Mucosa of descending colon (tissue), 3 donors: ENCODE data around the gene HAUS1. TPM values are rescaled to one million over a fixed set of nuclear protein-coding genes. Genes with fewer than 3 reads are reported as not detected.

Experiments used
- ATAC-seq: fragments of 200-7000 bp; cut with Tn5 transposase; one replicate; pipeline ENCODE4 v1.9.1; 2020; ENCODE audit warnings: mild to moderate bottlenecking, moderate library complexity
- DNase-seq, 3 donors: peaks; one replicate each; pipeline ENCODE4 v3.0.0-alpha.2; 2020
- H3K36me3 ChIP-seq: fragments of 200-600 bp; one replicate; pipeline ENCODE4 v1.8.0; 2021; ENCODE audit warnings: low read depth, mild to moderate bottlenecking
- H3K4me1 ChIP-seq: fragments of 200-600 bp; one replicate; pipeline ENCODE4 v1.8.0; 2021; ENCODE audit warnings: low read depth, mild to moderate bottlenecking
- H3K4me3 ChIP-seq: fragments of 200-600 bp; one replicate; pipeline ENCODE4 v1.8.0; 2021; ENCODE audit warnings: mild to moderate bottlenecking
- H3K9me3 ChIP-seq: fragments of 200-600 bp; one replicate; pipeline ENCODE4 v1.8.0; 2021; ENCODE audit warnings: mild to moderate bottlenecking
- intact Hi-C, 2 donors: fragments of 100-400 bp; cut with DNase I in 1 of 2; cut with micrococcal nuclease in 1 of 2; formaldehyde crosslinking; loops; one replicate each; pipeline versions ENCODE4 v1.11.0 to v1.11.1; 2022; cut with DNase I, micrococcal nuclease
- long read RNA-seq, 2 donors: library from polyadenylated mRNA; unstranded; transcript quantifications; one replicate each; pipeline ENCODE4 v2.0.0, GENCODE V29; 2019 to 2021
- total RNA-seq, 3 donors: library from RNA; stranded (reverse); fragmentation: NEBNext Ultra II Directional in 2 of 3; extraction: Animal tissue kit (Norgen Biotek cat#: 25700) in 2 of 3; gene quantifications; one replicate each; pipeline versions ENCODE4 v1.2.1 to v1.2.4, GENCODE V29; 2021 to 2023
- TF ChIP-seq, protein P1 (sequence below): fragments of 200-600 bp; IDR thresholded peaks from one replicate; pipeline ENCODE4 v1.8.0; 2022; ENCODE audit warnings: antibody characterized with exemption, mild to moderate bottlenecking
- donor health status: DM: no; HTN: no; CAD: no; lungs with moderate emphysema.
- donor health status: DM: no; HTN: no; CAD: no.
- donor health status: DM: no; HTN: yes; CAD: no.

Gene HAUS1, protein sequence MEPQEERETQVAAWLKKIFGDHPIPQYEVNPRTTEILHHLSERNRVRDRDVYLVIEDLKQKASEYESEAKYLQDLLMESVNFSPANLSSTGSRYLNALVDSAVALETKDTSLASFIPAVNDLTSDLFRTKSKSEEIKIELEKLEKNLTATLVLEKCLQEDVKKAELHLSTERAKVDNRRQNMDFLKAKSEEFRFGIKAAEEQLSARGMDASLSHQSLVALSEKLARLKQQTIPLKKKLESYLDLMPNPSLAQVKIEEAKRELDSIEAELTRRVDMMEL
- total RNA-seq: 10 to 100 TPM in 2 of 3 donors, 1 to 10 TPM in 1; 8.2 to 26.2 (median 18.4) TPM
- long read RNA-seq, donor 1, transcript HAUS1-201 (9 exons, 1,125 nt): major isoform, 6 of 10 reads
- long read RNA-seq, donor 1, partial matches to known transcripts: 0 of 10 reads
- long read RNA-seq, donor 1, other reads (novel, unspliced or antisense): 3 of 10 reads
- long read RNA-seq, donor 2, transcript HAUS1-201 (9 exons, 1,125 nt): major isoform, 14 of 23 reads
- long read RNA-seq, donor 2, partial matches to known transcripts: 4 of 23 reads
- long read RNA-seq, donor 2, other reads (novel, unspliced or antisense): 3 of 23 reads

DNA sequence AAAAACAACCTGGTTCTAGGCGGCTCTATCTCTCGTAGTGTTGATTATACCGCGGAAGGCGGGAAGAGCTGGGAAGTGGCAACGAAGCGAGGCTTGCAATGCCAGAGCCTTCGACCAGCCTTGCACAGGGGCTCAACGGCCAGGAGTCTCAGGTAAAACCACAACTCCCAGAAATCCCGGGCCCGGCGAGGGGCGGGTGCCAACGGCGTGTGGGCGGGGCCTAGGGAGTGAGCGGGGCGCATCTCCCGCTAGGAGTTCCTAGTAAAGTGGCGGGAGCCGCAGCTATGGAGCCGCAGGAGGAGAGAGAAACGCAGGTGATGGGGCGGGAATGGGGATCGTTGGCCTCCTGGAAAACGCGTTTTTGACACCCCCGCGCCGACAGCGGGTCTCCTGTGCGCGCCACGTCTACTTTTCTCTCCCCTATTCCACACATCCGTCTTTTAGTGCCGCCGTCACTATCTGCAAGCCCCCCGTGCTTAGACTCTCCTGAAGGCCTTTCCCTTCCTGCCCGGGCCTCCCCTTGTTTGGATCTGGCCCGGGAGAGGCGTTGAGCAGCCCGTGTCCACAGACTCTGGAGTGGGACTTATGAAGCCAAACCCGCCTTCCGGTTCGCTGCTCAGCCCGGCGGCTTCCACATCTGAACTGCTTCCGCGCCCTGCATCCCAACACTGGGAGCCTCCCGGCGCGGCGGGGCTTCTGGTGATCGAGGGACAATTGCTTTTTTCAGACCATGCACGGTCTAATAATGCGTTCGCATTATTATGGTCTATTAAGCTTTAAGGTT, at the start of gene HAUS1:
HAUS1 (plus strand) TSS at position 258 of the 784 bp plus-strand sequence; CDS start at position 285, 27 bp downstream.
- ATAC-seq: peak; percentile 99
- H3K4me1 ChIP-seq: peaks cover 4% of the 10 kb centered on the region

DNA sequence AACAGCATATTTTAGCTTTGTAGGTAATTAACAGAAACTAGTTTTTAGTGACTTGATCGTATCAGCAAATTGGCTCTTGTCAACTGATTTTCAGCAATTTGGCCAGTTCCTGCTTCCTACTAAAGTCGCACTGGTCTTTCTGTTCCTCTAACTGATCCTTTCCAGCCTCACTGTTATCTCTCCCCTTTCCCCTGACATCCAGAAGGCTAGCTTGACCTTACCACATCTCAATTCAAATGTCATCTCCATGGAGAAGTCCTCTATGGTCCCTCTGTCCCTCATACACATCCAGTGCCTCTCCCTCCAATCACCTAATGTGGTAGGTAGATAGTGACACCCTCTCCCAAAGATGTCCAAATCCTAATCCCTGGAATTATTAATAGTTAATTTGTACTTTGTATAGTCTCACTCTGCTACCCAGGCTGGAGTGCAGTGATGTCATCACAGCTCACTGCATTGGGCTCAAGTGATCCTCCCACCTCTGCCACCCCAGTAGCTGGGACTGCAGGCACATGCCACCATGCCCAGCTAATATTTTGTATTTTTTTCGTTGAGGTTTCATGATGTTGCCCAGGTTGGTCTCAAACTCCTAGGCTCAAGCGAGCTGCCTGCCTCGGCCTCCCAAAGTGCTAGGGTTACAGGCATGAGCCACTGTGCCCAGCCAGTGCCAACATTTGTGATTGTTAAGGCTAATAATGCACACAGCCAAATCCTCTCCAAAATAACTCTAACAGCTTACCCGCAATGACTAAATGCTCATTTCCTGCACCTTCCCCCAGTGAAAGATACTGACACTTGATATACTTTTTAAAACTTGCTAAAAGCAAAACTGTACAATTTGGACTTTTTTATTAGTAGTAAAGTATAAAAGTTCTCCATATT, 49.0 kb upstream of the HAUS1 start:
- DNase-seq (no peak), ATAC-seq (no peak)
- TF ChIP-seq, protein P1, sequence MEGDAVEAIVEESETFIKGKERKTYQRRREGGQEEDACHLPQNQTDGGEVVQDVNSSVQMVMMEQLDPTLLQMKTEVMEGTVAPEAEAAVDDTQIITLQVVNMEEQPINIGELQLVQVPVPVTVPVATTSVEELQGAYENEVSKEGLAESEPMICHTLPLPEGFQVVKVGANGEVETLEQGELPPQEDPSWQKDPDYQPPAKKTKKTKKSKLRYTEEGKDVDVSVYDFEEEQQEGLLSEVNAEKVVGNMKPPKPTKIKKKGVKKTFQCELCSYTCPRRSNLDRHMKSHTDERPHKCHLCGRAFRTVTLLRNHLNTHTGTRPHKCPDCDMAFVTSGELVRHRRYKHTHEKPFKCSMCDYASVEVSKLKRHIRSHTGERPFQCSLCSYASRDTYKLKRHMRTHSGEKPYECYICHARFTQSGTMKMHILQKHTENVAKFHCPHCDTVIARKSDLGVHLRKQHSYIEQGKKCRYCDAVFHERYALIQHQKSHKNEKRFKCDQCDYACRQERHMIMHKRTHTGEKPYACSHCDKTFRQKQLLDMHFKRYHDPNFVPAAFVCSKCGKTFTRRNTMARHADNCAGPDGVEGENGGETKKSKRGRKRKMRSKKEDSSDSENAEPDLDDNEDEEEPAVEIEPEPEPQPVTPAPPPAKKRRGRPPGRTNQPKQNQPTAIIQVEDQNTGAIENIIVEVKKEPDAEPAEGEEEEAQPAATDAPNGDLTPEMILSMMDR: no peak
- Histone ChIP-seq H3K36me3 (no peaks in the 10 kb centered on the region), H3K4me3 (no peak overlapping the region), H3K9me3 (no peaks in the 10 kb centered on the region), H3K4me1 (peaks cover 4% of the 10 kb centered on the region)
- intact Hi-C loops: no loop called here

More for the DNA sequence above, at the start of gene HAUS1:
- intact Hi-C loops: no loop called here
- TF ChIP-seq, protein P1: no peak
- peak; percentile 95 to 97 (median 95) for DNase-seq
- no peaks in the 10 kb centered on the region for H3K36me3 ChIP-seq
- H3K9me3 ChIP-seq: no peaks in the 10 kb centered on the region
- H3K4me3 ChIP-seq: peak within 1 kb of the TSS; percentile 76

DNA sequence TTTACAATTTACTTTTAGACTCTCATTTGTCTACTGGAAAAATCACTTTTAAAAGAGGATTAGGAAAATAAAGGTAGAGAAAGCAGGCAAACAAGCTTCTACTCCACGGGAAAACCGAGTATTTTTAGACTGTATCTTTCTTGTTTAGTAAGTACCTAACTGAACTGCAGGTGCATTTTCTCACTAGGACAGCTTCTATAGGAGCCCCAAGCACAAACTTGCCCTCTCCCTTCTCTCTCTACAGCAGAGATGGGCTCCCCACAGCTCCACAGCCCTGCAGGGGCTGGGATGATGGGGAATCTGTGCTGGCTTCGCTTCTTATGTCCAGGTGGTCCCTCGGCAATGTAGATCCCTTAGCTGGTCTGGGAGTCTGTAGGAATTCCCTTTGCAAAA, 48.4 kb upstream of the HAUS1 start:
- no peak for ATAC-seq
- DNase-seq: no peak
- H3K4me1 ChIP-seq: peaks cover 4% of the 10 kb centered on the region
- no peaks in the 10 kb centered on the region for H3K36me3 ChIP-seq
- H3K9me3 ChIP-seq: no peaks in the 10 kb centered on the region
- TF ChIP-seq, protein P1: no peak
- H3K4me3 ChIP-seq: no peak overlapping the region
- intact Hi-C loops: no loop called here

GRCh38 chr18:46060359-46060841, 43.8 kb upstream of the HAUS1 start:
- Histone ChIP-seq H3K4me3 (no peak overlapping the region), H3K4me1 (no peaks in the 10 kb centered on the region), H3K36me3 (no peaks in the 10 kb centered on the region), H3K9me3 (no peaks in the 10 kb centered on the region)
- TF ChIP-seq, protein P1: no peak
- intact Hi-C loops: no loop called here
- peak; percentile 47 for ATAC-seq
- DNase-seq: no peak

DNA sequence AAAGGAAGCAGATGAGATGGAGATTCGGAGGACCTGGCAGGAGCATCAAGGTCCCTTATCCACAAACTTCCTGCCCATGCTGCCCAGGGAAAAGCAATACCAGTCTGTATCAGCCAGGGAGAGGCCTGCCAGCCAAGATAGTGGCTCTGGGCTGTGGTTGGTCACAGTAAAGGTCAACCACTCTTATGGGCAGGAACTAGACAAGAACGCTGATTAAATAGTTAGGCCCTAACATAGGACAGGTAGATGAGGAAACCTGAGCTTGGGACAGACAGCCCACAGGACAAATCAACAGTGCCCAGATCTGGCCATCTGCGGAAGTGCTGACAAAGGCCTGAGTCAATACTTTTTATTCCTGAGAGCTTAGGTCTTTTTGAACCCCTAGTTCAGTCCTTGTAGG, 42.8 kb upstream of the HAUS1 start:
- H3K36me3 ChIP-seq: no peaks in the 10 kb centered on the region
- no peak for ATAC-seq
- intact Hi-C loops: no loop called here
- TF ChIP-seq, protein P1: no peak
- H3K4me3 ChIP-seq: no peak overlapping the region
- no peak for DNase-seq
- no peaks in the 10 kb centered on the region for H3K4me1 ChIP-seq
- no peaks in the 10 kb centered on the region for H3K9me3 ChIP-seq
